ENCODE results near the gene STUB1. TPM values are rescaled to one million over a fixed set of nuclear protein-coding genes. Genes with fewer than 3 reads are reported as not detected.

Gene STUB1
- total RNA-seq, 1 experiment from 2014 or later, result 111 TPM

DNA sequence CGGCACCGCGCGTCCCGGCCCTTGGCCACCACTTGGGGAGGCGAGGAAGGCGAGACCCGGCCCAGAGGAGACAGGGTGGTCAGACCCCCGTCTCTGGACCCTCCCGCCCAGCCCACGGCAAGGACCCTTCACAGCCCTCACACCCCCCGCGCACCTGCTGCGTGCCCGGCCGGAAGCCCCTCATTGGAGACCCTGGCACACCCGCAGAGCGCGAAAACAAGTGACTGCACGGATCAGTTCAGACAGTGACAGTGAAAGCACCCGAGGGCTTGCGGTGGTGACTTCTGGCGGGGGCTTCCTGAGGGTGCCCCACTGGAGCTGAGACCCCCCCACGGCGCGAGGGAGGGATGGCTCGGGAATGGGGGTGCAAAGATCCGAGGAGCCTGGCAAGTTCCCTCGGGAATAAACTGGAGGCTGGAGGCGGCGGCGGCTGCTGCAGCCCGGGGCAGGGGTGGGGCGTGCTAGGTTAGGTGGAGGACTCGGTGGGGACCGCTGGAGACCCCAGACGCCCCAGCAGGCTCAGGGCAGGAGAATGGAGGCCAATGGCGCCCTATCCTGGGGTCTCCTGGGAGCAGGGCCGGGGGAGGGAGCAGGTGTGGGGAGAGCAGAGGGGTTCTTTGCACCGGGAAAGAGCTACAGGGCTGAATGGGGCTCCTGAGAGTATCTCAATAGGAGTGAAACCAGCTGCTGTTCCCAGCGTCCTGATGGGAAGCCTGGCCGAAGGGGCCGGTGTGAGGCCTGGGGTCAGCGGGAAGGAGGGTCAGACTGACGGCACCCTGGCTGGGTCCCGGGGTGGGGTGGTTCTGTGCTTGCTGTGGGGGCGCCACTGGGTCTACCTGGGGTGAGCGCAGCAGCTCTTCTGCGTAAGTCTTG is 26.2 kb downstream of the STUB1 start:
- ChIA-PET CTCF (no interaction called here), POLR2A (interaction anchor here (1.4 to 1.7 kb wide), 2 partner anchors 14 to 82 kb away, joined by 4 to 7 read pairs; partner anchors contain the start of genes CHTF18 and RPUSD1)
- no TSS peak for BruUV-seq (replicated peaks)
- no peak for TF ChIP-seq SP1 (IDR thresholded peaks at IDR 0.05; ENCODE audit: low read depth)
- no peak for TF ChIP-seq RAD21 (IDR thresholded peaks at IDR 0.05; ENCODE audit: low read depth)
- TF ChIP-seq, protein P1, sequence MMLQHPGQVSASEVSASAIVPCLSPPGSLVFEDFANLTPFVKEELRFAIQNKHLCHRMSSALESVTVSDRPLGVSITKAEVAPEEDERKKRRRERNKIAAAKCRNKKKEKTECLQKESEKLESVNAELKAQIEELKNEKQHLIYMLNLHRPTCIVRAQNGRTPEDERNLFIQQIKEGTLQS (IDR thresholded peaks at IDR 0.05), result no peak
- no peak for TF ChIP-seq SIN3A (IDR thresholded peaks at IDR 0.05; ENCODE audit: low read depth)
- no peak for TF ChIP-seq SRF (IDR thresholded peaks at IDR 0.05; ENCODE audit: low read depth)
- TF ChIP-seq, protein P2, sequence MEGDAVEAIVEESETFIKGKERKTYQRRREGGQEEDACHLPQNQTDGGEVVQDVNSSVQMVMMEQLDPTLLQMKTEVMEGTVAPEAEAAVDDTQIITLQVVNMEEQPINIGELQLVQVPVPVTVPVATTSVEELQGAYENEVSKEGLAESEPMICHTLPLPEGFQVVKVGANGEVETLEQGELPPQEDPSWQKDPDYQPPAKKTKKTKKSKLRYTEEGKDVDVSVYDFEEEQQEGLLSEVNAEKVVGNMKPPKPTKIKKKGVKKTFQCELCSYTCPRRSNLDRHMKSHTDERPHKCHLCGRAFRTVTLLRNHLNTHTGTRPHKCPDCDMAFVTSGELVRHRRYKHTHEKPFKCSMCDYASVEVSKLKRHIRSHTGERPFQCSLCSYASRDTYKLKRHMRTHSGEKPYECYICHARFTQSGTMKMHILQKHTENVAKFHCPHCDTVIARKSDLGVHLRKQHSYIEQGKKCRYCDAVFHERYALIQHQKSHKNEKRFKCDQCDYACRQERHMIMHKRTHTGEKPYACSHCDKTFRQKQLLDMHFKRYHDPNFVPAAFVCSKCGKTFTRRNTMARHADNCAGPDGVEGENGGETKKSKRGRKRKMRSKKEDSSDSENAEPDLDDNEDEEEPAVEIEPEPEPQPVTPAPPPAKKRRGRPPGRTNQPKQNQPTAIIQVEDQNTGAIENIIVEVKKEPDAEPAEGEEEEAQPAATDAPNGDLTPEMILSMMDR (IDR thresholded peaks at IDR 0.05 in 2 of 3, conservative IDR thresholded peaks at IDR 0.05 in 1 of 3; ENCODE audit: borderline replicate concordance in 1 of 3, insufficient read depth in 1 of 3, low read depth in 2 of 3, low read length in 2 of 3), result no peak
- no peak for TF ChIP-seq CEBPB (IDR thresholded peaks at IDR 0.05; ENCODE audit: low read depth)
- TF ChIP-seq EZH2 (IDR thresholded peaks at IDR 0.05), result no peak
- TF ChIP-seq POLR2A (IDR thresholded peaks at IDR 0.05; ENCODE audit: borderline replicate concordance, extremely low read depth, insufficient read depth, insufficient read length), result no peak
- TF ChIP-seq EZH2phosphoT487 (IDR thresholded peaks at IDR 0.05; ENCODE audit: borderline replicate concordance), result no peak
- TF ChIP-seq, protein P3, sequence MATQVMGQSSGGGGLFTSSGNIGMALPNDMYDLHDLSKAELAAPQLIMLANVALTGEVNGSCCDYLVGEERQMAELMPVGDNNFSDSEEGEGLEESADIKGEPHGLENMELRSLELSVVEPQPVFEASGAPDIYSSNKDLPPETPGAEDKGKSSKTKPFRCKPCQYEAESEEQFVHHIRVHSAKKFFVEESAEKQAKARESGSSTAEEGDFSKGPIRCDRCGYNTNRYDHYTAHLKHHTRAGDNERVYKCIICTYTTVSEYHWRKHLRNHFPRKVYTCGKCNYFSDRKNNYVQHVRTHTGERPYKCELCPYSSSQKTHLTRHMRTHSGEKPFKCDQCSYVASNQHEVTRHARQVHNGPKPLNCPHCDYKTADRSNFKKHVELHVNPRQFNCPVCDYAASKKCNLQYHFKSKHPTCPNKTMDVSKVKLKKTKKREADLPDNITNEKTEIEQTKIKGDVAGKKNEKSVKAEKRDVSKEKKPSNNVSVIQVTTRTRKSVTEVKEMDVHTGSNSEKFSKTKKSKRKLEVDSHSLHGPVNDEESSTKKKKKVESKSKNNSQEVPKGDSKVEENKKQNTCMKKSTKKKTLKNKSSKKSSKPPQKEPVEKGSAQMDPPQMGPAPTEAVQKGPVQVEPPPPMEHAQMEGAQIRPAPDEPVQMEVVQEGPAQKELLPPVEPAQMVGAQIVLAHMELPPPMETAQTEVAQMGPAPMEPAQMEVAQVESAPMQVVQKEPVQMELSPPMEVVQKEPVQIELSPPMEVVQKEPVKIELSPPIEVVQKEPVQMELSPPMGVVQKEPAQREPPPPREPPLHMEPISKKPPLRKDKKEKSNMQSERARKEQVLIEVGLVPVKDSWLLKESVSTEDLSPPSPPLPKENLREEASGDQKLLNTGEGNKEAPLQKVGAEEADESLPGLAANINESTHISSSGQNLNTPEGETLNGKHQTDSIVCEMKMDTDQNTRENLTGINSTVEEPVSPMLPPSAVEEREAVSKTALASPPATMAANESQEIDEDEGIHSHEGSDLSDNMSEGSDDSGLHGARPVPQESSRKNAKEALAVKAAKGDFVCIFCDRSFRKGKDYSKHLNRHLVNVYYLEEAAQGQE (IDR thresholded peaks at IDR 0.05; ENCODE audit: low read depth), result no peak
- no peak for TF ChIP-seq ELF1 (IDR thresholded peaks at IDR 0.05; ENCODE audit: borderline replicate concordance, low read depth)
- TF ChIP-seq, protein P4, sequence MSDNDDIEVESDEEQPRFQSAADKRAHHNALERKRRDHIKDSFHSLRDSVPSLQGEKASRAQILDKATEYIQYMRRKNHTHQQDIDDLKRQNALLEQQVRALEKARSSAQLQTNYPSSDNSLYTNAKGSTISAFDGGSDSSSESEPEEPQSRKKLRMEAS (IDR thresholded peaks at IDR 0.05), result no peak
- TF ChIP-seq, protein P5, sequence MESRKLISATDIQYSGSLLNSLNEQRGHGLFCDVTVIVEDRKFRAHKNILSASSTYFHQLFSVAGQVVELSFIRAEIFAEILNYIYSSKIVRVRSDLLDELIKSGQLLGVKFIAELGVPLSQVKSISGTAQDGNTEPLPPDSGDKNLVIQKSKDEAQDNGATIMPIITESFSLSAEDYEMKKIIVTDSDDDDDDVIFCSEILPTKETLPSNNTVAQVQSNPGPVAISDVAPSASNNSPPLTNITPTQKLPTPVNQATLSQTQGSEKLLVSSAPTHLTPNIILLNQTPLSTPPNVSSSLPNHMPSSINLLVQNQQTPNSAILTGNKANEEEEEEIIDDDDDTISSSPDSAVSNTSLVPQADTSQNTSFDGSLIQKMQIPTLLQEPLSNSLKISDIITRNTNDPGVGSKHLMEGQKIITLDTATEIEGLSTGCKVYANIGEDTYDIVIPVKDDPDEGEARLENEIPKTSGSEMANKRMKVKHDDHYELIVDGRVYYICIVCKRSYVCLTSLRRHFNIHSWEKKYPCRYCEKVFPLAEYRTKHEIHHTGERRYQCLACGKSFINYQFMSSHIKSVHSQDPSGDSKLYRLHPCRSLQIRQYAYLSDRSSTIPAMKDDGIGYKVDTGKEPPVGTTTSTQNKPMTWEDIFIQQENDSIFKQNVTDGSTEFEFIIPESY (IDR thresholded peaks at IDR 0.05; ENCODE audit: extremely low read depth, insufficient replicate concordance, low read length), result no peak
- TF ChIP-seq EGR1 (IDR thresholded peaks at IDR 0.05; ENCODE audit: low read depth), result no peak
- no peak for TF ChIP-seq JUND (IDR thresholded peaks at IDR 0.05)
- no peak for TF ChIP-seq ZFX (IDR thresholded peaks at IDR 0.05)
- no peak for TF ChIP-seq ZNF274 (IDR thresholded peaks at IDR 0.05; ENCODE audit: low read depth, low read length)
- TF ChIP-seq TCF7L2 (IDR thresholded peaks at IDR 0.05; ENCODE audit: borderline replicate concordance, extremely low read depth, insufficient read depth, insufficient read length), result no peak

More for the DNA sequence above, 26.2 kb downstream of the STUB1 start:
- ATAC-seq (no peak), DNase-seq (ENCODE audit: low read depth, low spot score) (no peak)
- Histone ChIP-seq H2AFZ (ENCODE audit: low read depth, low read length, poor library complexity, severe bottlenecking) (no peak overlapping the region), H3K27ac (ENCODE audit: low read depth, low read length) (peak overlapping the region; percentile 18; the same call in 1 of the 2 replicates), H3K27me3 (ENCODE audit: insufficient read depth, low read length) (no peaks in the 10 kb centered on the region), H3K9ac (ENCODE audit: low read length) (no peak overlapping the region), H3K36me3 (ENCODE audit: control insufficient read depth in 1 of 2, insufficient read depth in 2 of 2, low read length in 2 of 2) (no peaks in the 10 kb centered on the region; a peak in 2 of 4 replicates), H4K20me1 (ENCODE audit: insufficient read depth) (no peaks in the 10 kb centered on the region), H3K4me2 (ENCODE audit: low read length) (peak overlapping the region; percentile 45), H3K79me2 (ENCODE audit: insufficient read depth, low read length) (peaks cover 34% of the 10 kb centered on the region), H3K9me3 (ENCODE audit: control insufficient read depth in 1 of 2, insufficient read depth in 1 of 2, low read depth in 1 of 2, low read length in 2 of 2) (no peaks in the 10 kb centered on the region), H3K9me2 (ENCODE audit: insufficient read depth) (no peaks in the 10 kb centered on the region), H3K4me3 (replicated peaks in 1 of 2; ENCODE audit: low read depth in 1 of 2, low read length in 2 of 2) (0 out of 4 replicates have a peak overlapping the region, but pooled peaks of 1 of the 2 experiments have one; percentile 4), H3K4me1 (ENCODE audit: control insufficient read depth in 1 of 2, insufficient read depth in 2 of 2, low read length in 2 of 2) (peaks cover 0 to 33% of the 10 kb centered on the region in 2 experiments; a peak in 3 of 4 replicates)
- intact Hi-C loops (cut with micrococcal nuclease), result no loop called here
- RAD21 ChIA-PET (ENCODE audit: low non-redundant PET in 1 of 2, low total read pairs in 2 of 2, uncharacterized antibody in 2 of 2, unreplicated experiment in 2 of 2), result no interaction called here
